ENCODE results near the gene FAM78A. TPM values are rescaled to one million over a fixed set of nuclear protein-coding genes. Genes with fewer than 3 reads are reported as not detected.

The FAM78A gene, protein sequence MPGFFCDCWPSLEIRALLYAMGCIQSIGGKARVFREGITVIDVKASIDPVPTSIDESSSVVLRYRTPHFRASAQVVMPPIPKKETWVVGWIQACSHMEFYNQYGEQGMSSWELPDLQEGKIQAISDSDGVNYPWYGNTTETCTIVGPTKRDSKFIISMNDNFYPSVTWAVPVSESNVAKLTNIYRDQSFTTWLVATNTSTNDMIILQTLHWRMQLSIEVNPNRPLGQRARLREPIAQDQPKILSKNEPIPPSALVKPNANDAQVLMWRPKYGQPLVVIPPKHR
- 0.21 to 0.32 TPM (median 0.28 TPM) in 5 replicates for total RNA-seq (2022; extraction: Qiagen RNA extraction)

DNA sequence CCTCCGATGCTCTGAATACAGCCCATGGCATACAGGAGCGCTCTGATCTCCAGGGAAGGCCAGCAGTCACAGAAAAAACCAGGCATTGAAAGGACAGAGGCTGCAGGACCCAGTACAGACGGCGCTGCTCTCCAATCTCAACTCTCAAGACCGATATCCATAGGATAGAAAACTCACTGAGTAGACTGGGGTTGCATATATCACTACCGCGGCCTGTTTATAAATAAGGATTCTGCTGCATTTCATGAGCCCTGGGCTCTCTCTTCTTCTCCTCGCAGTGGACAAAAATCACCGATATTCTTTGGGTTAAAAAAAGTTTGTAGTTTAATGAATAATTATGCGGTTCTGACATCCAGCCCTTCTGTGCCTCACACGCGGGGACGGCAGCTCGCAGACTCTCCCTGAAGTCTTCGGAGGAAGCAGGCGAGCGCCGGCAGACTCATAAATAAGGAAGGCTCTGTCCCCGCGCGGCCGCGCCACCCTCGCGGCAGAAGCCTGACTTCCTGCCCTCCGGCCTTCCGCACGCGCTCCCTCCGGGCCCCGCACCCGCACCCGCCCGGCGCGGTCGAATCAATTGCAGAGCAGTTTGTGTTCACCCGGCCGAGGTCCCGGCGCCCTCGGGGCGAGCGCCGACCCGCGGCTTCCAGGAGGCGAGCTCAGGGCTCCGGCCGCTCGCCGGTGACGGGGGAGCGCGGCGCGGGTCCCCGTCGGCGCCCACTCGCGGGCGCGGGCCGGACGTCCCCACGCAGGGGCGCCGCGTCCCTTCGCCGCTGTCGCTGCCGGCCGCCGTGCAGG is at the start of gene FAM78A:
FAM78A (minus strand) TSS at position 417 of the 795 bp plus-strand sequence; CDS start at position 86, 331 bp downstream.

GRCh38 chr9:131289301-131290035 is 13.2 kb upstream of the FAM78A start, which contains the start of gene PLPP7:
PLPP7 (plus strand) TSS chr9:131289723; CDS start chr9:131289998, 275 bp downstream.

Other genes with a start within 250 kb of the FAM78A start
- 1.8 to 2.0 TPM (median 2.0 TPM) in 5 replicates for gene AIF1L, start 180.0 kb downstream of the FAM78A start, total RNA-seq (2022; extraction: Qiagen RNA extraction)
- gene NUP214, start 150.9 kb downstream of the FAM78A start, total RNA-seq (2022; extraction: Qiagen RNA extraction): 23.0 to 25.5 TPM (median 24.3 TPM) in 5 replicates
- gene PLPP7, start 13.2 kb upstream of the FAM78A start, total RNA-seq (2022; extraction: Qiagen RNA extraction): 0.11 TPM in 1 of 5 replicates, not detected in the others
- gene PRRC2B, start 117.6 kb upstream of the FAM78A start, total RNA-seq (2022; extraction: Qiagen RNA extraction): 55.4 to 68.8 TPM (median 63.0 TPM) in 5 replicates
- 16.2 to 17.4 TPM (median 16.3 TPM) in 5 replicates for gene POMT1, start 226.4 kb upstream of the FAM78A start, total RNA-seq (2022; extraction: Qiagen RNA extraction)

All from A549 treated with AZD2906 at 1 μM for 4 hours (cell line).